GM19452 (cell line): ENCODE results near the gene DPYSL4.

ENCODE experiments used
- ATAC-seq: cut with Tn5 transposase; IDR thresholded peaks from one replicate; pipeline ENCODE4 v1.9.1; 2021; ENCODE audit not compliant: unreplicated experiment

Gene DPYSL4

GRCh38 chr10:132193907-132194552, 7.3 kb downstream of the DPYSL4 start:
- no peak for ATAC-seq

- no peak for ATAC-seq
These were observed 8.0 kb downstream of the DPYSL4 start for GRCh38 chr10:132194726-132195125.

- ATAC-seq: no peak
These were observed 8.8 kb downstream of the DPYSL4 start for GRCh38 chr10:132195366-132196075.

GRCh38 chr10:132196178-132197113, 9.7 kb downstream of the DPYSL4 start:
- no peak for ATAC-seq

GRCh38 chr10:132197271-132198067, 10.7 kb downstream of the DPYSL4 start:
- no peak for ATAC-seq

- ATAC-seq: no peak
These were observed 11.3 kb downstream of the DPYSL4 start for GRCh38 chr10:132198068-132198370.

- no peak for ATAC-seq
These were observed 11.8 kb downstream of the DPYSL4 start for GRCh38 chr10:132198381-132199181.

GRCh38 chr10:132199268-132199853, 12.6 kb downstream of the DPYSL4 start:
- no peak for ATAC-seq

GRCh38 chr10:132199854-132200311, 13.1 kb downstream of the DPYSL4 start:
- ATAC-seq: no peak

GRCh38 chr10:132200344-132201110, 13.8 kb downstream of the DPYSL4 start:
- ATAC-seq: no peak

GRCh38 chr10:132201111-132201969, 14.6 kb downstream of the DPYSL4 start:
- ATAC-seq: no peak

GRCh38 chr10:132202070-132202970, 15.6 kb downstream of the DPYSL4 start:
- ATAC-seq: no peak

GRCh38 chr10:132203256-132204077, 16.7 kb downstream of the DPYSL4 start:
- ATAC-seq: no peak

- no peak for ATAC-seq
These were observed 17.5 kb downstream of the DPYSL4 start for GRCh38 chr10:132204078-132204780.

GRCh38 chr10:132204781-132205473, 18.2 kb downstream of the DPYSL4 start:
- ATAC-seq: no peak
